Activated naive CD8-positive, alpha-beta T cell treated with anti-CD3 and anti-CD28 coated beads, Interleukin-2, amount 10 ng/mL, durations not matched to agents 7 days and 5 days (primary cell): ENCODE measurements around the gene PCMTD2. TPM values are rescaled to one million over a fixed set of nuclear protein-coding genes. Genes with fewer than 3 reads are reported as not detected.
"Not testable (repeated sequence)": the region's sequence is repeated elsewhere in the genome, so short reads cannot be mapped to it uniquely, and the experiment has no call there.

ENCODE experiments used
- ATAC-seq: fragments of 150-1000 bp; cut with Tn5 transposase; one replicate; pipeline ENCODE4 v1.10.0; 2021; ENCODE audit warnings: low read depth, moderate library complexity
- POLR2A ChIA-PET: fragments of 350-600 bp; sonication (Branson Sonifier 250); formaldehyde crosslinking; loops from one replicate; lab custom pipeline; 2021; ENCODE audit warnings: antibody characterized with exemption; lab: Charles Lee
- DNase-seq: peaks from one replicate; pipeline ENCODE4 v3.0.0; 2021
- H3K27ac Mint-ChIP-seq: one replicate; pipeline ENCODE4 v1.8.0; 2022; ENCODE audit warnings: mild to moderate bottlenecking, mixed read lengths
- H3K27me3 Mint-ChIP-seq: one replicate; pipeline ENCODE4 v1.8.0; 2022; ENCODE audit warnings: mild to moderate bottlenecking, moderate library complexity, mixed read lengths
- H3K36me3 Mint-ChIP-seq: one replicate; pipeline ENCODE4 v1.8.0; 2021; ENCODE audit warnings: mild to moderate bottlenecking, mixed read lengths
- H3K4me1 Mint-ChIP-seq: one replicate; pipeline ENCODE4 v1.8.0; 2021; ENCODE audit warnings: mixed read lengths
- H3K4me3 Mint-ChIP-seq: one replicate; pipeline ENCODE4 v1.8.0; 2022; ENCODE audit warnings: mild to moderate bottlenecking, moderate library complexity, mixed read lengths
- H3K9me3 Mint-ChIP-seq: one replicate; pipeline ENCODE4 v1.8.0; 2021; ENCODE audit warnings: mixed read lengths
- total RNA-seq, 2 experiments: library from RNA; stranded (reverse); gene quantifications; one replicate each; pipeline ENCODE4 v1.2.3, GENCODE V29; 2021

PCMTD2 gene
- total RNA-seq, 2 experiments from 2014 or later: 74.5 to 83.1 TPM

- H3K27me3 Mint-ChIP-seq, H3K36me3 Mint-ChIP-seq, H3K4me3 Mint-ChIP-seq, POLR2A ChIA-PET, DNase-seq, H3K27ac Mint-ChIP-seq, H3K4me1 Mint-ChIP-seq, H3K9me3 Mint-ChIP-seq, ATAC-seq: not testable (repeated sequence)
Observed at GRCh38 chr20:64286447-64287263, 31.1 kb downstream of the PCMTD2 start.

GRCh38 chr20:64287264-64287590, 31.7 kb downstream of the PCMTD2 start:
- H3K36me3 Mint-ChIP-seq, H3K27ac Mint-ChIP-seq, DNase-seq, ATAC-seq, H3K27me3 Mint-ChIP-seq, H3K9me3 Mint-ChIP-seq, H3K4me1 Mint-ChIP-seq, H3K4me3 Mint-ChIP-seq, POLR2A ChIA-PET: not testable (repeated sequence)

GRCh38 chr20:64292167-64292566, 36.6 kb downstream of the PCMTD2 start:
- H3K36me3 Mint-ChIP-seq, ATAC-seq, POLR2A ChIA-PET, H3K27me3 Mint-ChIP-seq, H3K27ac Mint-ChIP-seq, DNase-seq, H3K9me3 Mint-ChIP-seq, H3K4me3 Mint-ChIP-seq, H3K4me1 Mint-ChIP-seq: not testable (repeated sequence)

- POLR2A ChIA-PET, H3K27me3 Mint-ChIP-seq, ATAC-seq, DNase-seq, H3K9me3 Mint-ChIP-seq, H3K27ac Mint-ChIP-seq, H3K4me3 Mint-ChIP-seq, H3K36me3 Mint-ChIP-seq, H3K4me1 Mint-ChIP-seq: not testable (repeated sequence)
Observed at GRCh38 chr20:64303086-64303485, 47.5 kb downstream of the PCMTD2 start.

- POLR2A ChIA-PET: not testable (repeated sequence)
Observed at GRCh38 chr20:64313761-64314160, 58.2 kb downstream of the PCMTD2 start.

GRCh38 chr20:64315381-64315780, 59.8 kb downstream of the PCMTD2 start:
- H3K27ac Mint-ChIP-seq, H3K4me3 Mint-ChIP-seq, DNase-seq, H3K4me1 Mint-ChIP-seq, ATAC-seq, H3K36me3 Mint-ChIP-seq, H3K9me3 Mint-ChIP-seq, POLR2A ChIA-PET: not testable (repeated sequence)
- H3K27me3 Mint-ChIP-seq: peaks cover 30% of the 10 kb centered on the region

More at GRCh38 chr20:64313761-64314160, 58.2 kb downstream of the PCMTD2 start:
- DNase-seq, H3K4me1 Mint-ChIP-seq, H3K9me3 Mint-ChIP-seq, H3K36me3 Mint-ChIP-seq, H3K27ac Mint-ChIP-seq, ATAC-seq, H3K4me3 Mint-ChIP-seq: not testable (repeated sequence)
- peaks cover 27% of the 10 kb centered on the region for H3K27me3 Mint-ChIP-seq

- H3K36me3 Mint-ChIP-seq, H3K4me1 Mint-ChIP-seq, H3K27ac Mint-ChIP-seq, H3K9me3 Mint-ChIP-seq, POLR2A ChIA-PET, DNase-seq, ATAC-seq: not testable (repeated sequence)
- peaks cover 30% of the 10 kb centered on the region for H3K27me3 Mint-ChIP-seq
- H3K4me3 Mint-ChIP-seq: peak overlapping the region; percentile 6
Observed at GRCh38 chr20:64315884-64316283, 60.3 kb downstream of the PCMTD2 start.

- DNase-seq (peak; percentile 52), ATAC-seq (peak; percentile 45)
- H3K36me3 Mint-ChIP-seq, H3K4me3 Mint-ChIP-seq, H3K4me1 Mint-ChIP-seq, H3K27ac Mint-ChIP-seq, H3K9me3 Mint-ChIP-seq, POLR2A ChIA-PET: not testable (repeated sequence)
- peaks cover 30% of the 10 kb centered on the region for H3K27me3 Mint-ChIP-seq
Observed at GRCh38 chr20:64316415-64317083, 61.0 kb downstream of the PCMTD2 start.

- H3K4me1 Mint-ChIP-seq, DNase-seq, H3K27ac Mint-ChIP-seq, POLR2A ChIA-PET, H3K4me3 Mint-ChIP-seq, H3K36me3 Mint-ChIP-seq, H3K9me3 Mint-ChIP-seq, ATAC-seq: not testable (repeated sequence)
- H3K27me3 Mint-ChIP-seq: peaks cover 30% of the 10 kb centered on the region
Observed at GRCh38 chr20:64317331-64317730, 61.8 kb downstream of the PCMTD2 start.

GRCh38 chr20:64318056-64318455, 62.5 kb downstream of the PCMTD2 start:
- ATAC-seq, H3K4me3 Mint-ChIP-seq, H3K27ac Mint-ChIP-seq, H3K4me1 Mint-ChIP-seq, H3K36me3 Mint-ChIP-seq, POLR2A ChIA-PET, DNase-seq, H3K9me3 Mint-ChIP-seq: not testable (repeated sequence)
- peaks cover 30% of the 10 kb centered on the region for H3K27me3 Mint-ChIP-seq

- ATAC-seq, H3K4me3 Mint-ChIP-seq, DNase-seq, H3K4me1 Mint-ChIP-seq, H3K36me3 Mint-ChIP-seq, H3K27ac Mint-ChIP-seq, POLR2A ChIA-PET, H3K9me3 Mint-ChIP-seq: not testable (repeated sequence)
- H3K27me3 Mint-ChIP-seq: peaks cover 31% of the 10 kb centered on the region
Observed at GRCh38 chr20:64322031-64322789, 66.7 kb downstream of the PCMTD2 start.
